GM06990 (cell line): Measurements from ENCODE around the gene NREP.

Experiments
- DNase-seq: peaks from one replicate; pipeline ENCODE4 v3.0.0-alpha.2; 2011; ENCODE audit not compliant: insufficient read length; ENCODE audit errors: extremely low read depth
- H3K27me3 ChIP-seq: replicated peaks from 2 replicates; pipeline ENCODE4 v1.6.0; 2011; ENCODE audit warnings: low read length; ENCODE audit not compliant: control insufficient read depth, insufficient read depth
- H3K36me3 ChIP-seq: 2 replicates; pipeline ENCODE4 v1.5.1; 2011; ENCODE audit warnings: low read length; ENCODE audit not compliant: control insufficient read depth, insufficient read depth
- H3K4me3 ChIP-seq: replicated peaks from 2 replicates; pipeline ENCODE4 v1.5.1; 2011; ENCODE audit warnings: low read depth, mild to moderate bottlenecking, control low read depth, low read length
- CTCF ChIP-seq: IDR thresholded peaks from 2 replicates; pipeline ENCODE4 v1.5.1; 2011; ENCODE audit warnings: low read length, control low read depth, mild to moderate bottlenecking, inconsistent platforms; ENCODE audit not compliant: insufficient read depth, poor library complexity, severe bottlenecking

Gene NREP

GRCh38 chr5:111764019-111764418 is 7.0 kb upstream of the NREP start:
- Histone ChIP-seq H3K36me3 (no peaks in the 10 kb centered on the region), H3K4me3 (no peak overlapping the region), H3K27me3 (no peaks in the 10 kb centered on the region)
- TF ChIP-seq CTCF: no peak
- DNase-seq: no peak

- H3K4me3 ChIP-seq: no peak overlapping the region
- no peak for TF ChIP-seq CTCF
- no peaks in the 10 kb centered on the region for H3K36me3 ChIP-seq
- no peak for DNase-seq
- no peaks in the 10 kb centered on the region for H3K27me3 ChIP-seq
Observed at GRCh38 chr5:111762895-111763294, 5.9 kb upstream of the NREP start.

- TF ChIP-seq CTCF: no peak
- Histone ChIP-seq H3K36me3 (no peaks in the 10 kb centered on the region), H3K4me3 (peak overlapping the region; percentile 61), H3K27me3 (no peaks in the 10 kb centered on the region)
- DNase-seq: no peak
Observed at GRCh38 chr5:111758284-111758628, 1.3 kb upstream of the NREP start.

GRCh38 chr5:111757355-111758283 is 625 bp upstream of the NREP start:
- Histone ChIP-seq H3K36me3 (no peaks in the 10 kb centered on the region), H3K4me3 (peak overlapping the region; percentile 61), H3K27me3 (no peaks in the 10 kb centered on the region)
- TF ChIP-seq CTCF: peak; percentile 31
- DNase-seq: peak; percentile 93

GRCh38 chr5:111755942-111756381 is 1.0 kb downstream of the NREP start:
- DNase-seq: no peak
- Histone ChIP-seq H3K4me3 (peak overlapping the region; percentile 15; the same call in 1 of the 2 replicates), H3K27me3 (no peaks in the 10 kb centered on the region), H3K36me3 (no peaks in the 10 kb centered on the region)
- TF ChIP-seq CTCF: no peak
